GM21360 (cell line): ENCODE measurements around the gene CCNY.
"Not testable (repeated sequence)": the region's sequence is repeated elsewhere in the genome, so short reads cannot be mapped to it uniquely, and the experiment has no call there.

Experiments used
- ATAC-seq: cut with Tn5 transposase; IDR thresholded peaks from one replicate; pipeline ENCODE4 v1.9.1; 2021; ENCODE audit warnings: mild to moderate bottlenecking, moderate library complexity; ENCODE audit not compliant: unreplicated experiment

CCNY gene

DNA sequence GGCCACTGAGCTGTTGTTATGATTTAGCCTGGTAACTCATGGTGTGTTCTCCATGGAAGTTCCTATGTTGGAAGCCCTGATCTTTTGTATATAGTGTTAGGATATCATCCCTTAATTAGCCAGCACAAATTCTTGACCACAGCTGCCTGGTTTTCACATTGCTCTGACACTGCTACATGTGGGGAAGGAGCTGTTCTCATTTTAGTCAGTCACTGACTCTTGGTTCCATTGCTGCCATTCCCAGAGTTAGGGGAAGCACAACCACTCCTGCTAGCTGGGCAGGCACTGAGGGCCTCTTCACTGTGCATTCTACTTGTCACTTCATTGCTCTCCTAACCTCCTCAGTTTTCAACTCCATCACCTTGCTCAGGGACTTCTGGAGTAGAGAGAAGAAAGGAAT, 170.4 kb downstream of the CCNY start:
- ATAC-seq, result no peak

DNA sequence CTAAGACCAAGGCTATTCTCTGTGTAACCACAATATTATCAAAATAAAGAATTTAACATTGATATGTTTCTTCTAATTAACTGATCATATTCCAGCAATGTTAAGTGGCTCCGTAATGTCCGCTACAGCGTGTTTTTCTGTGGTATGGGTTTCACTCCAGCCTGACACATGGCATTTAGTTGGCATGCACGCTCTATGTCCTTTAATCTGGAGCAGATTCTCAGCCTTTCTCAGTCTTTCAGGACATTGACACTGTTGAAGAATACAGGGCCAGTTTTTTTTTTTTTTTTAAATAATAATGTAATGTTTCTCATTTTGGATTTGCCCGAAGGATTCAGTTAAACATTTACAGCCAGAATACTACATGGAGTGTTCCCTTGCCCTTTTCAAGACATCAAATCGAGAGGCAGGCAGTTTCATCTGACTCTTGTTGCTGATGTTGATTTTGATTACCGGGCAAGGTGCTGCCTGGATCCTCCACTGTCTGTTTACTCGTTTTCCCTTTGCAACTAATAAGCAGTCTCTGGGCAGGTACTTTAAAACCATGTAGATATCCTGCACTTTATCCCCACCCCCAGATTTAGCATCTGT, 171.3 kb downstream of the CCNY start:
- ATAC-seq, result no peak

DNA sequence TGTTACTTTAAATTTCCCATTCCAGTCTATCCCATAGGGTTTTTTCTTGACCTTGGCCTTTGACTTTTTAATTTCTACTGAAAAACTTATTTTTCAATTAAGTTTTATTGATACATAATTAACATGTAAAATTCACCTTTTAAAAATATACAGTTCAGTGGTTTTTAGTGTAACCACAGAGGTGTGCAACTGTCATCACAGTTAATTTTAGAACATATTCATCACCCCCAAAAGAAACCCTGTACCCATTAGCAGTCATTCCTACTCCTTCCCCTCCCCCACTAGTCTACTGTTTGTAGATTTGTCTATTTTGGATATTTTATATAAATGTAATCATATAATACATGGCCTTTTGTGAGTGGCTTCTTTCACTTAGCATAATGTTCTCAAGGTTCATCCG, 172.3 kb downstream of the CCNY start:
- no peak for ATAC-seq

DNA sequence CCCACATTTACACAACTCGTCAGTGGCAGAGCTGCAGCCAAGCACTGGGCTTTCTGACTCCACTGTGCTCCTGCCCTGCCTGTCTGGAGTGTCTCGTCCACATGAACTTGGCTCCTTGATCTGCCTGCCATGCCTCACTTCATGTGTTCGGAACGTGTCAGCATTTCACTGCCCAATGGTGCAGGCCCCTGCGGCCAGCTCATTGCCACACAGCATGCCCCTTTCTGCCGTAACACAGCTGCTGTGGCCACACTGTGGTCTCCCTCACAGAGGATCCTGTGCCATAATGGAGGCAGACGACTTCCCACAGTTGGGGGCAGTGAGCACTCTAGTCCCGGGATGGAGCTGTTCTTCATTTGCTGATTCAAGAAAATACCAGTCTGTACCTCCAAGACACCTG, 174.6 kb downstream of the CCNY start:
- no peak for ATAC-seq

DNA sequence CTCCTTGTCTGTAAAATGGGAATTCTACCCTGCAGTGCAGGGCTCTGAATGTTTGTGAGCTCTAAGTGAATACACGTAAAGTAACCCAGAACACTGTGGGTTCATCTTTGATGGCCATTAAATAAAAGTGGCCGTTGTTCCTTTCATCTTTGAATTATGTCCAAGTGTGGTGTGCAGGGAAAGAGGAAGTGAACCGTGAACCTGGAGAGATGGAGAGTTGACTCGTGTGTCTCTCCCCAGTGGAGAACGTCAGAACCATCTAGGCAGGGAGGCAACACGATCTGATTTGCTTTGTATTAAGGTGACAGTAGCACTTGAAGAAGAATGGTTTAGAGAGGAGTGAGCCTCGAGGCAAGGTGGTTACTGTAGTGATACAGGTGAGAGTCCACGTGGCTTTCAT, 175.3 kb downstream of the CCNY start:
- no peak for ATAC-seq

DNA sequence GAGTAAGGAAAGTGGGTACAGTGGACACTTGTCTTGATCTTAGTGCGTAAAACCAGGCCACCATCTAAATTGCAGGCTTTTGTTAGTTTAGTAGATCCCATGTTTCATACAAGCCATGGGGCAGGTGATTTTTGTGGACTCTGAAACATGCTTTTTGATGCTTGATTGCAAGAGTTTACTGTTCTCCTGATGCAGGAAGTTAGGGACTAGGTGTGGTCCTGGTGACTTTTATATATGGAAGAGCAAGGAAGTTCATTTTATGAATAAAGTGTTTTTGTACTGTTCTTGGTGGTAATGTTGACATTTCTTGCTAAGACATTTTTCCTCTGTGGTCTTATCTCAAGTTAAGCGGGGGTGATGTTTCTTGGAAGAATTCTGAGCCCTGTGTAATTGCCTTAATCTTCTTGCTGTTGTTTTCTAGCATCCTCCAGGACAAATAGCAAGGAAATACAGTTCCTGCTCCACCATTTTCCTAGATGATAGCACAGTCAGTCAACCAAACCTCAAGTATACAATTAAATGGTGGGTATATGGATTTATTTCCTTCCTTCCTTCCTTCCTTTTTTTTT, 179.9 kb downstream of the CCNY start:
- no peak for ATAC-seq

DNA sequence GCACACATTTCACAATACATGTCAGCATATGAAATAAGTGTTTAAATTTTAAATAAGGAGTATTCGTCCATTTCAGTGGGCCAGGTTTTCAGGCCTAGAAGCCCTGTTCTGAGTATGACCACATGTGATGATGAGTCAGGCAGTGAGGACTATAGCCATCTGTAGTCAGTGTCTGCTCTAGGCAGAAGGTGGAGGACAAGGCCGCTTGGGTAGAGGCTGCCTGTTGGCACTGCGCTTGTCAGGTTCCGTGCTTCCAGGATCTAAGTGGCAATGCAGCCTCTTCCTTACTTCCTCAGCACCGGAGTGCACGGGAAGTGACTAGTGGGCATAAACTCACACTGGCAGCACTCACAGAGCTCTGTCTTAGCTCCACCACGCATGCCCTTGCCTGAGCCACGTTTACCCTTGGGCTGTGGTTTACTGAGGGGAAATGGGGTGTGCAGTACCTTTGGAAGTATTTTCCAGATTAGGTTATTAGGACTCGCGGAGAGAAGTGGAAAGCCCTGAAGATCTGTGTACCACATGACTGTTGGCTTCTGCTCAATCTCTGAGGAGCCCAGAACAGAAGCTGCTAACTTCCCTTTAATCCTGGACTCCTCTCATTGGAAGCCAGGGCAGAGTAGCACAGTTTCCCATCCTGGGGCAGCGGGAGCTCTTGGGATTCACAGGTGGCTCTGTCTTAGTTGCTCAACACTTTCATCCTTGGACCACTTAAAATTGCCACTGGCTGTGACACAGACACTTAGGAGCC, 181.3 kb downstream of the CCNY start:
- no peak for ATAC-seq

DNA sequence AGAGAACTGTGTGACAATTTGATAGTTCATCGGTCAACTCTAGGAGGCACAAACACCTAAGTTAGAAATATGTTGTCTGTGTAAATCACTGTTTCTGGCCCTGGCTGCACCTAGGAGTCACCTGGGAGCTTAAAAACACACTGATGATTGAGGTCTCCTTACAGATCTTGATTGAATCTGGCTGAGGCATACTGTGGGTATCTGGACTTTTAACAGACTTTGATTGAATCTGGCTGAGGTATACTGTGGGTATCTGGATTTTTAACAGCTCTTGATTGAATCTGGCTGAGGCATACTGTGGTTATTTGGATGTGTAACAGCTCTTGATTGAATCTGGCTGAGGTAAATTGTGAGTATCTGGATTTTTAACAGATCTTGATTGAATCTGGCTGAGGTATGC, 181.9 kb downstream of the CCNY start:
- ATAC-seq, result not testable (repeated sequence)

DNA sequence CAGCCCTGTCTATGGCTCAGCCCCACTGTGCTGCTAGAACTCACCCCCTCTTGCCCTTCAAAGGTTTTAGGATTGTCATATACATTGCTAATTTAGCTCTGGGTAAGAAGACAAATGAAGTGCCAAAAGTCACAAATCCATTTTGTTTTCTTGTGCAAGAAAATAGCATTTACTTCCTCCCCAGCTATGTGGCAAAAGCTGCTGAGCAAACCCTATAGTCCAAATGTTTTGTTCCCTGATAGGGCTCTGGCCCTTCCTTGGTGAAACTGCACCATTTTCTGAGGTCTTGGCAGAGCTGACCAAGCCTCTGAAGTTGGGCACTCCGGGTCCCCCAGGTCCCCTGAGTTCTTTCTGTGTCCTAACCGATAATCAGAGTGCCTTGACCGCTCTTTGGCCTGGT, 184.7 kb downstream of the CCNY start:
- no peak for ATAC-seq

DNA sequence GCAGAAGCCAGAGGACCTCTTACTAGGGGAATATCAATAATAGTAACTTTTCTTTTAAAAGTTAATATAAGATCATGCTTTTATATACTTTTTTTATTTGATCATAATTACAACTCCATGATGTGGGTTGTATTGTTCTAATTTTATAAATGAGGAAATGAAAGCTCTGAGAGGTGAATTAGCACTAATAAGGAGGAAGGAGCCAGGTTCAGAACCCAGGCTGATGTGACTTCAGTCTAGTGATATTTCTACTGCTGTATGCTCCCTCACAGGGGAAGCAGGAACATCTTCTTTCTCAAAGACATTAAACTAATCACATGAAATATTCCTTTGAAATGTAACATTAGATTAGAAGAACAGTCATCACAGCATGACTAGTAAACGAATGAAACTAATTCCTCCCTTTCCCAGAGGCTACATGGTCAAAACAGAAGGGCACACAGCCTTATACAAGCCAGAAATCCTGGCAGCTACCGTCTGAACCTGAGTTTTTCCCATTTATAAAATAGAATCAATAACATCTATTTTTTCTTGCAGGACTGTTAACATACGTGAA, 187.4 kb downstream of the CCNY start:
- ATAC-seq, result no peak

DNA sequence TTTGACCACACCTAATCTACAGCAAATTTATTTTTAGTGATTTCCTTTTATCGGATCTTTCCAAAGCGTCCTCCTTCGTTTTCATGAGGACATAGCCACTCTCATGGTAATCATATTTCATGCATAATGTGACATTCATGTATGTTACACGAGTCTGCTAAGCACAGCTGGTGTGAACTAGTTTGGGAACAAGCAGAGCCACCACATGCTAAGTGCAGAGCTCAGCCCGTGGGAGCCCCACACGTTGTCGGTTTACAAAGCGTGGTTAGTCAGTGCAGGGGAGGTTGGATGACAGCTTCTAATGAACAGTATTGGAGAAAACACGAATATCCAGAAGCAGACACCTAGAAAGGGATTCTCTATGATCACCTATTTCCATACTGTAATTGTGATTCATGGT, 190.4 kb downstream of the CCNY start:
- no peak for ATAC-seq

DNA sequence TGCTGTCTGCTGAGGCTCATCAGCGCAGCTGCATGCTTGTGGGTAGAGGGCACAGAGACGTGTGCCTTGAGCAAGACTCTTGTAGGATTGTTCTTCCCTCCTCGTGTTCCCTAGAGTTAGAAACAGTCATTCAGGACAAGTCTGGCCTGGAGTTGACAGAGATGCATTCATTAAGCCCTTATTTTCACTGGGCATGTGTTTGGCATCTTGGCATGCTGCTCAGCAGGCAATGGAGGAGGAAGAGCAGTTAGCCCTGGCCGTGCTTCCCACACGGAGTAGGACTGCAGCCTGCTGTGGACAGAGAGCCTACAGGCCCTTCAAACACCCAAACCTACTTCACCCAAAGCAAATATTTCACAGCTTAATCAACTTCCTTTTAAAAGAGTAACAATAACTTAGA, 195.8 kb downstream of the CCNY start:
- ATAC-seq, result no peak

DNA sequence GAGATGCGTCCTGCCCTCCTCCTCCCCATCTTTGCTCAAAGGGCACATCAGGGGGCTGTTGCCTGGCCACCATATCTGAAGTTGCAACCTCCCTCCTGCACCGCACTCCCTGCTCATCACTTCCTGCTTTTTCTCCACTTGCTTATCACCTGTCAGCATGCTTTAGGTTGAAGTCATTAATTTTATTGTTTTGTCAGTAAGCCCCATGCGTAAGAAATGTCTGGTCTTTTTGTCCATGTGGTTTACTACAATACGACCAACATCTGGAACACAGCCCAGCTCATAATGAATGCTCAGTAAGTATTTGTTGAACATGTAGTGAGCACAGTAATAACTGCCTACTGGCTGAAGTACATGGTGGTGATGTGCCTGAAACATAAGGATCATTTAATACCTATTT, 197.3 kb downstream of the CCNY start:
- no peak for ATAC-seq

DNA sequence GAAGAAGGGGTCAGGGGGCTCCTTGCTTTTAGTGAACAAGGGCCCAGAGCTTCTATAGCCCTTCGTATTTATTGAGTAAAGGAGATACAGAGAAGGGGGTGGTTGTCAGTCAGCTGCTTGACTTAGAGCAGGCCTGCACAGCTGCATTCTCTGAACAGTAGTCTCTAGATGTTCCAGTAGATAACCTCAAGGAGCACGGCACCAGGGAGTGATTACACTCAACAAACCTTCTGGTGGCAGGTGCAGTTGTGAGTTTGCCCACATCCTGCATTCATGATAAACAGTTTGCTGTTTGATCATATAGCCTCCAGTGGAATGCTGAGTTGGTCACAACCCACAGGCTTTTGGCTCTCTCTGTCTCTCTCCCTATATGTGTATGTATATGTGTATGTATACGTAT, 198.8 kb downstream of the CCNY start:
- no peak for ATAC-seq

DNA sequence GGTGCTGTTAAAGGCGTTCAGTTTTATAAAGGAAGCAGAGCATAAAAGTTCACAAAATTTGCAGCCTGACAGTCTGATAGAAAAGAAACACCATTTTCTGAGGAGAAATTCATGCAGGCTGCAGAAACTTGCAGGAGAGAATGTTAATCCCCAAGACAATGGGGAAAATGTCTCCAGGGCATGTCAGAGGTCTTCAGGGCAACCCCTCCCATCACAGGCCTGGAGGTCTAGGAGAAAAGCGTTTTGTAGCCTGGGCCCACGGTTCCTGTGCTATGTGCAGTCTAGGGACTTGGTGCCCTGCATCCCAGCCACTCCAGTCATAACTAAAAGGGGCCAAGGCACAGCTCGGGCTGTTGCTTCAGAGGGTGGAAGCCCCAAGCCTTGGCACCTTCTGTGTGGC, 200.5 kb downstream of the CCNY start:
- no peak for ATAC-seq

DNA sequence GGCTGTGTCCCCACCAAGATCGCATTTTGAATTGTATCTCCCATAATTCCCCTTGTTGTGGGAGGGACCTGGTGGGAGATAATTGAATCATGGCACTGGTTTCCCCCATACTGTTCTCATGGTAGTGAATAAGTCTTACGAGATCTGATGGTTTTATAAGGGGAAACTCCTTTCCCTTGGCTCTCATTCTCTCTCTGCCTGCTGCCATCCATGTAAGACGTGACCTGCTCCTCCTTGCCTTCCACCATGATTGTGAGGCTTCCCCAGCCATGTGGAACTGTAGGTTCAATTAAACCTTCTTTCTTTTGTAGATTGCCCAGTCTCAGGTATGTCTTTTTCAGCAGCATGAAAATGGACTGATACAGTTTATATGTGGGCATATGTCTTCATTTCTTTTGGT, 201.6 kb downstream of the CCNY start:
- ATAC-seq, result not testable (repeated sequence)

DNA sequence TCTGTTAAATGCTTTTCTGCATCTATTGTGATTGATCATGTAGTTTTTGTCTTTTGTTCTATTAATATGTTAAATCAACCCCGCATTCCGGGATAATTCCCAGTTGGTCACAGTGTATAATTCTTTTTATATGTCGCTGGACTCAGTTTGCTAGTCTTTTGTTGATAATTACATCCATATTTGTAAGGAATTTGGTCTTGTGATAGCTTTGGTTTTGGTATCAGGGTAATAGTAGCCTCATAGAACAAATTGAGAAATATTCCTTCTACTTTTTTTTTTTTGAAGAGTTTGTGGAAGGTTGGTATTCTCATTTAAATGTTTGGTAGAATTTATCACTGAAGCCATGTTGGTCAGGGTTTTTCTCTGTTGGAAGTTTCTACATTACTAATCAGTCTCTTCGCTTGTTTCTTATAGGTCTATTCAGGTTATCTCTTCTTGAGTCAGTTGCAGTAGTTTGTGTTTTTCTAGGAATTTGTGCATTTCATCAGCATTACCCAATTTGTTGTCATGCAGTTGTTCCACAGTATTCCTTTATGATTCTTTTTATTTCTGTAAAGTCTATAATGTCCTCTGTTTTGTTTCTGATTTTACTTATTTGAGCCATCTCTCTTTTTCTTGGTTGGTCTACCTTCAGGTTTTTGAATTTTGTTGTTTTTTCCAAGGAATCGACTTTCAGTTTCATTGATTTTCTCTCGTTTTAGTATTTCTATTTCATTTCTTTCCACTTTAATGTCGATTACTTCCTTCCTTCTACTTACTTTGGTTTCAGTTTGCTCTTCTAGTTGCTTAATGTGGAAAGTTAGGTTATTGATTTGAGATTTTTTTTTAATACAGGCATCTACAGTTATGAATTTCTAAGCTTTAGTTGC, 204.2 kb downstream of the CCNY start:
- no peak for ATAC-seq

DNA sequence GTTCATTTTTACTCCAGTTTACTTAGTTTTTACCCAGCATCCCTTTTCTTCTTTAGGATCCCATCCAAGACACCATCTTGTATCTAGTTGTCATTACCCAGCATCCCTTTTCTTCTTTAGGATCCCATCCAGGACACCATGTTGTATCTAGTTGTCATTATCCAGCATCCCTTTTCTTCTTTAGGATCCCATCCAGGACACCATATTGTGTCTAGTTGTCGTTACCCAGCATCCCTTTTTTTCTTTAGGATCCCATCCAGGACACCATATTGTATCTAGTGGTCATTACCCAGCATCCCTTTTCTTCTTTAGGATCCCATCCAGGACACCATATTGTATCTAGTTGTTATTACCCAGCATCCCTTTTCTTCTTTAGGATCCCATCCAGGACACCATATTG, 205.4 kb downstream of the CCNY start:
- ATAC-seq, result no peak

DNA sequence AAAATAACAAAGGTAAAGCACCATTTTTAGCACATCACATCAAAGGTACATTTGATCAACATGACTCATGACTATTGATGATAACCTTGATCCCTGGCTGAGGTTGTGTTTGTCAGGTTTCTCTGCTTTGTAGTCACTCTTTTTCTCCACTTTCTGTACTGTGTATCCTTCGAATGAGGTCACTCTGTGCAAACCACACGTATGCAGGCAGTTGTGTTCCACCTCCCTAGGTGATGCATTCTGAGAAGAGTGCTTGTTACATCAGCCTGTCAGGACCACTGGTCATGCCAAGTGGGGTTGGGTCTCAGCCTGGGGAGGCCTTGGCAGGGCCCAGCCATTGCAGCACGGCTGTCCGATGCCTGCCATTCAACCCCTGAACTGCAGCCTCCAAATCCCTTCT, 206.0 kb downstream of the CCNY start:
- ATAC-seq, result no peak

DNA sequence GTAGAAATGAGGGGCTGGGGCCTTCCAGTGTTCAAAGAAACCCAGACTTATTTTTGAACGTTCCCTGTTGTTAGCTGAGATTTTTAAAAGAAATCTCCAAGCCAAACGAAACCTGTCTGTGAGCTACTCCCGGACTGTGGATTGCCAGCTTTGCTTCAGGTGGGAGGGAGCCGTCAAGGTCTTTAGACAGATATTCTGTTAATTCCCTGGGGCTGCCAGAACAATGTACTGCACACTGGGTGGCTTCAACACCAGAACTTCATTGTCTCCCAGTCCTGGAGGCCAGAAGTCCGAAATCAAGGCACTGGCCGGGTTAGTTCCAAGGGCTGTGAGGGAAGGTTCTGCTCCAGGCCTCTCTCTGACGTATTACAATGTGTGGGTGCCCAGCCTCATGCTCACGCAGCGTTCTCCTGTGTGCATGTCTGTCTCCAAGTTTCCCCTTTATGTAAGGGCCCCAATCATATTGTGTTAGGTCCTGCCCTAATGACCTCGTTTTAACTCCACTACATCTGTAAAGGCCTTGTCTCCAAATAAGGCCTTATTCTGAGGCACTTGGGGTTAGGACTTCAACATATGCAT, 208.9 kb downstream of the CCNY start:
- no peak for ATAC-seq
